Renal pelvis (tissue), 4 donors: ENCODE measurements around the gene SLC9A9. TPM values are rescaled to one million over a fixed set of nuclear protein-coding genes. Genes with fewer than 3 reads are reported as not detected.

Experiments used
- DNase-seq: peaks from one replicate; pipeline ENCODE4 v3.0.0-alpha.2; 2013
- polyA plus RNA-seq, 3 donors: library from polyadenylated mRNA; unstranded; fragments of 120-200 nt; gene quantifications; one replicate each; pipeline ENCODE4 v1.2.1, GENCODE V29; 2013; ENCODE audit not compliant: insufficient read length in 3 of 3

The SLC9A9 gene
- polyA plus RNA-seq, 3 donors: 4.2 to 5.3 (median 4.9) TPM

DNA sequence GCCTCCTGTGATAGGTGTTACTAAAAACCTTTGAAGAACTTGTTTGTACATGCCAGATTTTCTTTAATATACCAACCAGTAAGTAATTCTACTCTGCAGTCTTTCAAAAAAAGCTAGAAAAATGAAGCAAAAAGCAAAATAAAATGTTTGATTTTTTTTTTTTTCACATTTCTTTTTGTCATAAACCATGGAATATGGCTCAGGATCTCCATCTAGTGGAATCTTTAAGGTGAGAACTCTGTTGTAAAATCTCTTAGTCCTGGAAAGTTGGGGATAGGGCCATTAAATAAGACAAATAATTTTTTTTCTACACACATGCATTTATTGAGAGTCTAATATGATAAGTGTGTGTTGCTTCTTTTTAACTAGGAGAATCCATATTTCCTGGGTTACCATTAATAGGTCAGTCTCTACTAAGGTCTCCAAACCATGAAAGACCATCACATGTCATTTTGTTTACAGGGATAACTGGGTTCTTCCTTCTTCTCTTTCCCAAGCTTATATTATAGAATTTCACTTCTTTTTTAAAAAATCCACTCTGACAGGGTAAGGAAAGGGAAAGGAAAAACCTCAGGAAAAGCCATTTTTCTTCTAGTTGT lies 84.6 kb downstream of the SLC9A9 start:
- no peak for DNase-seq

DNA sequence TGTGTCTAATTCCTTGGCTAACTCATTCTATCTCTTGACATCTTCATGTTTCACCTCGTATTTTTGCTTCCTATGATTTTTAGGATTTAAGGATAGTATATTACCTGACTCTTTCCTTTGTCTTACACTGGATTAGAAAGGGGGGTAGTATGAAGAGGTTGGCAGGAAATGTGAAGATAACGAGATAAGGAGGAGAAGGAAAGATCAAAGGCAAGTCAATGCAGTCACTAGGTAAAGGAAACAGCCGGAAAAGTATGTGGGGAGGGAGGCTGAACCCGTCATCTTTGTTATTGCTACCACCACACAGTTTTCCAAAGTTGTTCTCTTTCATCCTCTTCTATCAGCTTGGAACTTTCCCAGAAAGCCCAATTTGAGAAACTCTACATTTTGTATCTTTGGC lies 90.6 kb downstream of the SLC9A9 start:
- no peak for DNase-seq

DNA sequence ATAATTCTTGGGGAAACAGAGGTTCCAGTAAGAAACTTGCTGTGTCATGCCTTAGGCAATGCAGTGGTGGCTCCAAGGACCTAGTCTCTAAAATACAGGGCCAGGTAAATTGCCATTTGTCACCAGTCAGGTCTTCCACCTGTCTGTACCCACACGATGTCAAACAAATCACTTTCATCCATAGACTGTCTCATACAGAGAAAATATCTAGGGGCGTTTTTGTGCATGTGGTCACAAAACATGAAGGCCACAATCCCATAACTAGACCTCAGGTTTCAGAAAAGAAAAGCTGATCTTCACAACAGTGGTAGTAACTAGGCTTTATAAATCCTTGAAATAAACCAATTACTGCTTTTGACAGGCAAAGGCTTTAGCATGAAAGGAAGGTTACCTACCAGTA lies 92.3 kb downstream of the SLC9A9 start:
- DNase-seq: no peak

DNA sequence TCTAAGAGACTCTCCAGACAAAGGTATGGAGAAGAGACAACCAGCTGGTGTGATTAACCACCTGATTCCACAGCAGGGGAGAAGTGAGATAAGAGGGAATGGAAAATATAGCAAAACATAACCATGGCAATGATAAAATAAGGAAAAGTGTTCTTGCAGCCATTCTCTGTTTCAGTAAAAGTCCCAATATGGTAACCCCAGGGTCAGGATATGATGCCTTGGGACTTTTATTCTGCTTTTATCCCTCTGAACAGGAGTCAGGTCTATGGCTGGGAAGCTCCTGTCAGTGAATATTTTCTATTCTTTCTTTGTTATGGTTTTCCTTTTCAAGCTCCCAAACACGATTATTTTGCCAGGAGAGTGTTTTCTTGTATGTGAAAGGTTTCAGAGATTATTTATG lies 94.2 kb downstream of the SLC9A9 start:
- DNase-seq: no peak

DNA sequence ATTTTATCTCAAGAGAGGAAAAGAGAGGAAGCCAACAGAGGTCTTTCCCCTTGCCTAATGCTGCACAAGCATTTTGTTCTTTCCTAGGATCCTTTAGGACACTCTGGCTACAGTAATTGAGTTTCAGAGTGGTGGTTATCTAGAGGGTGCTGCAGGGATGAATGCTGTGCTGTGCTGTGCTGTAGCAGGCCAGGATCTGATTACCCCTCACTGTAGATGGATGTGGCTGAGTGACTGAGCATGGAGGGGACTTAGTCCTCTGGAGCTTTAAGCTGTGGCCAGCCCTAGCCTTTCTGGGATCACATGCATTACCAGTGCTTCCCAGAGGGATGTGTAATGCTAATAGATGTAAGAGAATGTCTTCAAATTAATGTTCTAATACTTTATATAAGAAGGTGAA lies 94.8 kb downstream of the SLC9A9 start:
- DNase-seq: no peak

DNA sequence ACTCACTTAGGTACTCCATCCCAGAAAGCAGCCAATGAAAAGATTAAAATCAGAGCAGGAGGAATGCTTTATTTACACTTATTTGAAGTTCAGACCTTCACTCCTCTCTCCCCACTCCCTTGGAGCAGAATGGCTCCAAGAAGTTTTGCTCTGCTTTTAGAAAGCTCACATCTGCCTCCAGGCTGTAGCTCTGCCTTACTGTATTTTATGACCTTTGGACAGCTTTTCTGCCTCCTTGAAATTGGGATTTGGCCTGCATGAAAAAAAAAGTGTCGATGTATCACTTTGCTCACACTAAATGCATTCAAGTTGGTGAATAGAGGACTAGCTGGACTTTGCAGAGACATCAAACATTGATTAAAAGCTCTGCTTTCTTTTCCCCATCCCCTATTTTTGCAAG lies 95.3 kb downstream of the SLC9A9 start:
- DNase-seq: no peak

DNA sequence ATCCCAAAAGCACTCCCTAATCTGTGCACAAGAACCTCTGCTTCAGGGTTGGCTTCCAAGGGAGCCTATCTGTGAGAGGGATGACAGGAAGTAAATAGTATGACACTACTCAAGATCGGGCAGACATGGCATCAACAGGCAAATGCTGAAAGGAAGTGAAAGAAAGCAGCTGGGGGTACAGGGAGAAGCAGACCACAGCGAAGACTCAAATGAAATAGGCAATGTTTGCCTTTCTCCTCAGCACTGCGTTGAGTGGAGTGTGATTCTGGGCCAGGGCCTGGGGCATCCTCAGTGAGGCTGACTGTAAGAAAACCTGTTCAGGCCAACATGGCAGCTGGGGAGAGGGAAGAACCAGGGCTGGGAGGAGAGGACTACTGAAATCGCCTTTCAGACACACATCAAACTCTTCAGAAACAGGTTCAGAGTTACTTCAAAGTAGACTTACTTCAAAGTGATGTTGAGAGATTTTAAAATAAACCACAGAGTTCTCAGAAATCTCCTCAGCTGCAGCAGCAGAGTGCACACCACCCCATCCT lies 96.6 kb downstream of the SLC9A9 start:
- no peak for DNase-seq

DNA sequence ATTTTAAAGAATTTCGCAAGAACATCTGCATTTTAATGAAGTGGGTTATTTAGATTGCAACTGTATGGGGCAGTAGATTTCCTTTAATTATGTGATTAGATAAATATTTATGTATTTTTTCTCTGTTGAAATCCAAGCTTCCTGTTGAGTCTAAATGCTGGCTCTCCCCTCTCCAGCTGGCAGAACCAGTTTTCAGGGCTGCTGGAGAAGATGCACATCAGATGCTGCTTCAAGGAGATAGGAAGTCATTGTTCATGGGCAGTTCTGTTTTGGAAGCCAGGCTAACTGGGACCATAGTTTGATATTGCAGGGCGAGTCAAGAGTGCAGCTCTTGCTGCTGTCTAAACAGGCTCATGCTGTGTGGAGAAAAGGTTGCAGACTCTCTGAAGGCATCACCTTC lies 97.4 kb downstream of the SLC9A9 start:
- no peak for DNase-seq

DNA sequence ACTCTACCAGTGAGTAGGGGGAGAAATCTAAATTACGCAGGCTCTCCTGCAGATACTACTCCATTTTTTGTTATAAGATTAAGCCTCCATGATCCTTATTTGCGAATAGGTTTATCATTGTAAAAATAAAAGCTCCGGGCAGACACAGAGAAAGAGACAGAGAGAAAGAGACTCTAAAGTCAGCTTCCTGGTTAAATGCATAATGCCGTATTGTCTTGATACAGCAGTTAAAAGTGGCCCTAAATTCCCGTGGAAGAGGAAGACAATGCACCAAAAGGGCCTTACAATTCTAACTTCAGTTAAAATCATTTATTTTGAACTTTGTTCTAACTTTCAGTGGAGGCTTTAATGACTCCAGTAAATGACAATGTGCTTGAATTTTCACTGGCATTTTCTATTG lies 98.3 kb downstream of the SLC9A9 start:
- no peak for DNase-seq

DNA sequence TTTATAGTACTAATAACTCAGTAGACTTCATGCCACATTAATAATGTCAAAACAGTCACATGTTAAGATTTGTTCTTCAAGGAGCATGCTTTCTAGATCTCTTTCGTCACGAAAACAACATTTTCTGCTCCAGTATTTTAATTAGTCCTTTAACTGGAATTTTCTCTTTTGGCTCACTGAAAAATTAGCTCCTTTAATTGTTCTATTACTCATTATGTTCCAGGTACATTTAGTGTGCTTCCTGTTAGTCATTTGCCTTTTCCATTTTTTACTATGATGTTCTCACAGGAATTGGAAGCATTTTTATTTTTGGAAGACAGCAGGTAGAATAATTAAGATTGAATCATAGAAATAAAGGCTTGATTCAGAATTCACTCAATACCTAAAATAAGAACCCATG lies 111.2 kb downstream of the SLC9A9 start:
- no peak for DNase-seq

DNA sequence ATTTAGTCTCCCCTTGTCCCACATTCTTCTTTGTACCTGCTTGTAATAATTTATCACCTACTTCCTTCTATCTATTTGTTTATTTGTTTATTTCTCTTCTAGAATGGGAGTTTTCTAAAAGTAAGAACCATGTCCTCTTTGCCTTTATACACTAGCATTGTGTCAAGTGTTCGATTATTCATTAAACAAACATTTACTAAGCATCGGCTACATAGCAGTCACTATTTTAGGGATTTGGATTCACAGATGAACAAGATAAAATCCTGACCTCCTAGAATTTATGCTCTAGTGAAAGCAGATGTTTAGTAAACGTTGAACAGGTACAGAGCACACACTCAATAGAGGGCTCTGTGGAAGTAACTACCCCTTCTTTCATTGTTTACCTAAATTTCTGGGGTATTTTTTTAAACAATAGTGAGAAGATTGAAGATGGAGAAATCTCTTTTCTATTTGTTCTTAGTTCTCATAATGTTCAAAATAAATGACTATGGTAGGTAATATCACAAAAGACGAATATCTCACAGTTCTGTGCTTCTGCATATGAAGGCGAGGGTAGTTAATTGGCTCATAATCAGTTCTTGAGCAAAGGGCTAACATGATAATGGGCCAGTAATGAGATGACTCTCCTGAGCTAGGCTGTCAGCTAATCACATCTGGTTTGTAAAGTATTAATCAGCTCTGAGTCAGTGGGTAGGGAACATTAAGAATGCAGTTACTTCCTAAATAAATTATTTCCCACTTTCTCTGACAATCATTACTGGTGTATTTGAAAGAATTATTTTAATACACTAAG lies 111.9 kb downstream of the SLC9A9 start:
- no peak for DNase-seq

DNA sequence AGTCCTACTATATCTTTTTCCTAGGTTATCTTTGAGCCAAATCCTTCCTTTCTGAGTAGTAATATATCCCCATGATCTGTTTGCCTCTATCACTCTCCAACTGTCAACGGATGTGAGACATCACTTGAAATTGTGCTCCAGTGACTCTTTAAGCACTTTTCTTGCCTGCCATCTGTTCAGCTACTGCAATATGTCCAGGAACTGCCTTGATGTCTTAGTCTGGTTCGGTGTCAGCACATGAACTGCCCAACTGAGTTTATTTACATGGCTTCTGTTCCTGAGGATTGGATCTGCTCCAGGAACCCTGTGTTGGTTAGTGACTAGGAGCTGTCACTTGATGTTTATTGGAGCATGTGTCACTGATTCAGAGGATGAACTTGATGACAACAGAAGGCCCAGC lies 116.5 kb downstream of the SLC9A9 start:
- DNase-seq: no peak

DNA sequence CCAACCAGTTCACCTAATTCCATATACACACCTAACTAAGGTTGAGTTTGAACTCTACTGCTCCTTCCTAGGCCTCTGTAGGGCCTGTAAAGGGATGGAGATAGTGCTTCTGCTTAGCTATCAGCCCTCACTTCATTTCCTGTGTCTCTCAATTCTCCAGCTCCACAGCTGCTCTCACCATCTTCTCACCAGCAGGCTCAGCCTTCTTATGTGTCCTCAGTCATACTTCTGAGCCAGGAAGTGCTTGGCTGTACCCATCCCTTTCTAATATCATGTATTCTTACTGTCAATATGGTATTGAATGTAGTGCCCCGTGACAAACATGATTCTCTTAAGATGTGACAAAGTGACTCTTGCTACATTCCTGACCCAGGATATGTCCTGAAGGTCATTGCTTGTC lies 116.9 kb downstream of the SLC9A9 start:
- no peak for DNase-seq

DNA sequence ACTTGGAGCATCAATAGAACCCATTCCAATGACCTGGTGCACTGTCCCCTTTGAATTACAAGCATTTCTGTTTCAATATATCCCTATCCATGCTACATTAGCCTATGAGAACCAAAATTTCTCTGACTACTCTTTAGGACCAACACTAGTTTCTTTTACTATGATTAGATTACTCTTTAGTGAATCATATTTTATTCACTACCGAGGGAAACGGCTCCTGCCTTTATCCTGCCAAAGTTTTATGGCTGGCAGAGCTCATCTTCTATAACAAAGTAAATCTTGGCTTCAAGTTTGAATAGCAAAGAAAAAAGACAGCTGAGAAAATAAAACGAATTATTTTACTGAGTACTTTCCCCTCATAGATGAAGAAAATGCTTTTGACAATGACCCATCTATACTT lies 120.9 kb downstream of the SLC9A9 start:
- no peak for DNase-seq

DNA sequence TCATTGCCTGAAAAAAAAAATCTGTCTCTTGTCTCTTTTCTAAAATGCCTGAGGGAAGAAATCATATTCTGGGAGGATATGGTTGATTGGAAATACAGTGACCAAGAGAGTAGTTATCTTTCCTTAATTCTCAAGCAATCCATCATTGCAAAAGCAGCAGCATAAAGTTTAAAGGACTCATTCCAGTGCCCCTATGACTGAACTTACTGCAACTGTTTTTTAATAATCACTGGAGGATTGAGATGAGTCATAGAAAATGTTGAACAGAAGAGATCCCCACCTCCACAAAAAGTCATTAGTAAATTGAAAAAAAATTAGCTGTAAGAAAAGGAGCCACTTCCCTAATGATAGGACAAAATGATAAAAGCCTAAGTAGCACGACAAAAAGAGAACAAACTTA lies 121.5 kb downstream of the SLC9A9 start:
- DNase-seq: no peak

DNA sequence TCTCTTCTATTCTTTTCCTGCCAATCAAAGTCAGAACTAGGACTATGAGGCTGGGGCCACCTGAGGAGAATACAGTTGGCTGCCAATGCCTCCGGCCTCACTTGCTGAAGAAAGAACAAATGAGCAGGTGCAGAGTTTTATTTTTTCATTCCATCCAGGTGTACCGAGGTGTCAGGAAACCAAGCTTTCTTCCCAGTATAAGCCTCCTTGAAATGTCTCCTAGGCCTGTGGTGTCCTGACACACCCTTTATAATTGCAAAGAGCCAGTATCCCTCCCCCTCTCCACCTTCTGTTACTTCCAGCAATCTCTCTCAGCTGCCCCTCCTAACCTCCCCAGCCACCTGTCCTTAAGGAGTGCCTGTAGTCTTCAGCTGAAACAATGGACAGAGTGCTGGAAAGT lies 127.9 kb downstream of the SLC9A9 start:
- no peak for DNase-seq

DNA sequence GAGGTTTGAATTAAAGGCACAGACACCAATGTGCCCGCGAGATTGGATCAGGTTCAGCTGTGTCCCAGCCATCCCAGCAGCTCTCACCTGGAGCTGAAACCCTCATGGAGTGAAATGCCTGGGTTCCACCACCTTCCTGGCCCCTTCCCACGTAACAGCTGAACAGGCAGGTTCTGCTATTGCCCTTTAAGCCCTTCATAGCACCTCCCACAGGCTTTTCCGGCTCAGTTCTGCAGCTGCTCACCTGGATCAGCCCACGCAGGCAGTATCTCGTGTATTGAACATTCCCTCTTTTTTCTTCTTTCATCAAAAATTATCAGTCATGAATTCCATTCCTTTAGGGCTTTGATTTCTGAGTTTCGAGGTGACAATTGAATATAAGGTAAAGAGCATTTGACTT lies 129.8 kb downstream of the SLC9A9 start:
- no peak for DNase-seq

DNA sequence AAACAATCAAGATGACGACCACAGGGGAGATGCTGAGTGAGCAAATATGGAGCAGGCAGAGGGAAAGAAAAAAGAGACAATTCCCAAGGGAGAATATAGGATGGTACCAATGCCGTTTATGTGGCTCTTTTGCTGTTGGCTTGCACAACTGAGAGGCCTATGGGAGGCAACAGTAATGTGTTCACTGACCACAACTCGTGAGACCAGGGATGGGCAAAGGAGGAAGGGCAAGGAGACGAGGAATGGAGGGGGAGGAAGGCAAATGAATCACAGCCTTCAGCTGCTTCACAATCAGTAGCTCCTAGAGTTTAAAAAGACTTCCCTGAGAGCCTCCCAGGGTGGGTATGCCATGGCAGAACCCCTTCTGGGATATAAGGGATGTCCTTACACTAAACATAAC lies 131.5 kb downstream of the SLC9A9 start:
- no peak for DNase-seq

DNA sequence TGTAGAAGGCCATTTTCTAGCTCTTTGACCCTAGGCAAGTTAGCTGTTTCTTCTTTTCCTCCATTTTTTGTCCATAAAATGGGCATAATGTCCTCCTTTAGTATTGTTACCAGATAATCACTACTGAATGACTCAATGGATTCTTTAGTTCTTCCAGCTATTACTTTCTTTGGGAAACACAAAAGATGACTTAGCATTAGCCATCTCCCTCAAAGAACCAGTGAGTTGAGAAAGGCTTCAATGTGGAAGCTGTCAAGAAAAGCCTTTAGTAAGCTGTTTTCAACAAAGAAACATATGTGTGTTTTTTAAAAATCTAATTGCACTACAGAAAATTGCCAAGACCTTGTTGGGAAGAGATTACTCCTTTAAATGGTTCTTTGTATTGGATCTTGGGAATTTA lies 135.7 kb downstream of the SLC9A9 start:
- DNase-seq: no peak

DNA sequence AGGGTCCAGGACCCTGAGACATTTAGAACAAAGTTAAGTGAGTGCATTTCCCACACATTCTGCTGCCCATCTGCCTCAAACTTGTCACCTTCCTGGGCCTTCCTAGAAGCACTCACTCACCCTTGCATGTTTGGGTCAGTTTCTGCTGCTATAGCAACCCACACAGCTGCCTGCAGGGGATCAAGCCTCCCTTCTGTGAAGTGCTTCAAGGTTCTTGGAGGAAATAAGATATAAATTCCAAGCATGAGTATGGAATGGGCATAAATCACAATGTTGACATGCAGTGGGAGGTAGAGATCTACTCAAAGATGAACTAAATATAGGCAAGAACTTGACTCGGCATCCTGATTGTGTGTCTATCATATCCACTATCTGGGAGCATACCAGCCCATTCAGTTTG lies 140.4 kb downstream of the SLC9A9 start:
- peak; percentile 10 for DNase-seq

DNA sequence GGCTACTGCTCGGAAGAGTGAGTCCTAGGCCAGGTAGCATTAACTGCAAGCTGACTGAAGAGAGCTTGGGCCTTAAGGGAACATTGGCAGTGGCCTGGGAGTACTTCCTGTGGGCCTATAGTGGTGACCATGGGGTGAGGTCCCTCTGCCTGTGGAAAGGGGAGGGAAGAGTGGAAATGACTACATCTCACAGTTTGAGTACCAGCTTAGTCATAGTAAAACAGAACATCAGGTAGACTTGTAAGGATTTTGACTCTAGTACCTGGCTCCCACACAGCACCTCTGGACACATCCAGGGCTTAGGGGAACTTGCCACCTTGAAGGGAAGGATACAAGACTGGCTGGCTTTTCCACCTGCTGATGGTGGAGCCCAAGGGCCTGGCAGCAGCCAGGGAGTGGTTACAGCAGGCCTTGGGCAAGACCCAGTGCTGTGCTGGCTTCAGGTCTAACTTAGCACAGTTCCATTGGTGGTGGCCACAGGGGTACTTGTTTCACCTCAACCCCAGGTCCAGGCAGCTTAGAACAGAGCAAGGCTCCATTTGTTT lies 147.8 kb downstream of the SLC9A9 start:
- DNase-seq: no peak

DNA sequence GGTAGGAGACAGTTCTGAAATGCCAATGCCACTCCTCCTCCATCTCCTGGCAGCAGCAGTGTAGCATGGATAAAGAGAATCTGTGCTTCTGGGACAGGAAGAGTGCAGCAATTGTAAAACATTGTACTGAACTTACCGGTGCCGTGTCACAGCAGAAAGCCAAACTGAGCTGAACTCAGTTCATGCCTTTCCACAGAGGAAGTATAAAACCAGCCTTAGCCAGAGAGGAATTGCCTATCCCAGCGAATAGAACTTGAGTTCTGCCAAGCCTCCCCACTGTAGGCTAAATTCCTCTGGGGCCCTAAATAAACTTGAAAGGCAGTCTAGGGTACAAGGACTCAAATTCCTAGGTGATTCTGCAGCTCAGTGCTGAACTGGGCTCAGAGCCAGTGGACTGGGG lies 148.8 kb downstream of the SLC9A9 start:
- no peak for DNase-seq

DNA sequence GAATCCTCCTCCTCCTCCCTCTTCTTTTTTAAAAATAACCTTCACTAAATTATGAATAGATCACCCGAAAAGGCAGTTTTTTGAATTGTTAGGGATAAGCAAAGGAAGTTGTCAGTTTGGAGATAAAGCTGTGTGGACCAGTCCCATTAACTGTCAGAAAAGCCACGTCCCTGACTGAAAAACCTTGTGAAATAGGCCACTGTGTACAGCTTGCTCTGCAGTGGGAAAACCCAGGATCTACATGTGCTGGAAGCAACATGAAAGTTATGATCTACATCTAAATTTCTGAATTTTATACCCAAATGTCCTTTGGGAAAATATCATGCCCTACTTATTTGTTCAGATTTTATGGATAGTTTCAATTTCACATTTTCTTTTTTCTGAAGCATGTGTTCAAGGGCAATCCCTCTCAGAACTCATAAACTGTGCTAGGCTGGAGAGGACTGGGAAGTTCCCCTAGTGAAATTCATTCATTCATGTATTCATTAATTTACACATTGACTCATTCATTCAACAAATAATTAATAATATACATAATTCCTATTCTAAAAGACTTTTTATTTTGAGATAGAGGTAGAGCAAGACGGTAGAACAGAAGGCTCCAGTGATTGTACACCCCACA lies 149.5 kb downstream of the SLC9A9 start:
- no peak for DNase-seq
